ENCODE measurements around the gene BBX.
"Not testable (repeated sequence)": the region's sequence is repeated elsewhere in the genome, so short reads cannot be mapped to it uniquely, and the experiment has no call there.

BBX gene

DNA sequence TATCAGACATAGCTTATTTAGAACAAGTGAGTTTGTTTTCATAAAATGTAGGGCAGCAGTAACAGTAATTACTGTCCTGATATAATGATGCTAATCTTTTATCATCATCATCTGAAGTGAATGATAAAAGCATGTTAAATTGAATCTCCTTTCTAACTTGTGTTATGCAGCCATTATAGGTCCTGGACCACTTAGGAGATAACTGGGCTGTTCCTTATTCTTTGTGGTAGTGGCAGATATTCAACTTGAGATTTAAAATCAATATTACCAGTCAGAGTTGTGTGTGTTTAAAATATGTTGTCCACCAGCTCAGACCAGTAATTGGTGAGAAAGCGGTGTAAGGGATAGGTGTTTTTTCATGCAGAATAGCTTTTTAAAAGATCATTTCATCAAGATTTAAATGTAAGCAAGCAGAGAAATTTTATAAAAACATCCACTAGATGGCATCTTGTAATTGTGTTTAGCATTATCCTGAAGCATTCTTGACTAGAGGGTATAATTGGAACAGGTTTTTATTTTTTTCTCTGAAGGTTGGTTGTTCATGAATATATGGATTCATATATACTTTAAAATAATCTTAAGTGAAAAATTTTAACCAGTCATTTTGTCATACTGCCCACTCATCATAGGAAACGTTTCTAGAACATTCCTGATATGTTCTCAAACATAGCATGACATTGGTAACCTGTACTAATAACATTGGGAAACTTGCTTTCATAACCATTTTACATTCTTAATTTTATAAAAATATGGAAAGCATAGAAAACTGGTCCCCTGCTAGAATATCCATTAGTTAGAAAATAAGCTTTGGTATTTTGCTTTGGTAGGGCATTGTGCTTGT is 153.9 kb downstream of the BBX start:
- Histone ChIP-seq H3K36me3 (replicated peaks) (no peaks in the 10 kb centered on the region), H3K27me3 (ENCODE audit: low read depth) (no peaks in the 10 kb centered on the region), H3K9me3 (no peaks in the 10 kb centered on the region), H3K4me1 (peaks cover 14% of the 10 kb centered on the region), H3K4me3 (no peak overlapping the region)
- peak in 1 of 2 experiments; percentile 35 for DNase-seq (ENCODE audit: low spot score in 2 of 2)
- in situ Hi-C loops (cut with MboI; ENCODE audit: low sequenced_read_pairs), result no loop called here

GRCh38 chr3:107679921-107680320 is 157.2 kb downstream of the BBX start:
- Histone ChIP-seq H3K4me3 (no peak overlapping the region), H3K4me1 (no peaks in the 10 kb centered on the region), H3K36me3 (replicated peaks) (no peaks in the 10 kb centered on the region), H3K27me3 (ENCODE audit: low read depth) (no peaks in the 10 kb centered on the region), H3K9me3 (no peaks in the 10 kb centered on the region)
- no peak for DNase-seq (ENCODE audit: low spot score in 2 of 2)
- in situ Hi-C loops (cut with MboI; ENCODE audit: low sequenced_read_pairs), result no loop called here

- H3K36me3 ChIP-seq (replicated peaks), result no peaks in the 10 kb centered on the region
- H3K27me3 ChIP-seq (ENCODE audit: low read depth), result no peaks in the 10 kb centered on the region
- in situ Hi-C loops (cut with MboI; ENCODE audit: low sequenced_read_pairs), result no loop called here
- H3K4me1 ChIP-seq, result 0 out of 2 replicates have a peak, but pooled peaks cover 1% of the 10 kb centered on the region
- DNase-seq (ENCODE audit: low spot score in 2 of 2), result no peak
- H3K4me3 ChIP-seq, result no peak overlapping the region
- H3K9me3 ChIP-seq, result no peaks in the 10 kb centered on the region
Measured at GRCh38 chr3:107680698-107681097, 157.9 kb downstream of the BBX start.

GRCh38 chr3:107681396-107681795 is 158.6 kb downstream of the BBX start:
- in situ Hi-C loops (cut with MboI; ENCODE audit: low sequenced_read_pairs), result no loop called here
- no peaks in the 10 kb centered on the region for H3K27me3 ChIP-seq (ENCODE audit: low read depth)

GRCh38 chr3:107682580-107682979 is 159.8 kb downstream of the BBX start:
- Histone ChIP-seq H3K9me3 (no peaks in the 10 kb centered on the region), H3K4me3 (no peak overlapping the region), H3K27me3 (ENCODE audit: low read depth) (no peaks in the 10 kb centered on the region), H3K36me3 (replicated peaks) (no peaks in the 10 kb centered on the region), H3K4me1 (0 out of 2 replicates have a peak, but pooled peaks cover 2% of the 10 kb centered on the region)
- no peak for DNase-seq (ENCODE audit: low spot score in 2 of 2)
- in situ Hi-C loops (cut with MboI; ENCODE audit: low sequenced_read_pairs), result no loop called here

More at GRCh38 chr3:107681396-107681795, 158.6 kb downstream of the BBX start:
- Histone ChIP-seq H3K36me3 (replicated peaks) (no peaks in the 10 kb centered on the region), H3K4me3 (no peak overlapping the region), H3K4me1 (0 out of 2 replicates have a peak, but pooled peaks cover 2% of the 10 kb centered on the region), H3K9me3 (no peaks in the 10 kb centered on the region)
- DNase-seq (ENCODE audit: low spot score in 2 of 2), result no peak

DNA sequence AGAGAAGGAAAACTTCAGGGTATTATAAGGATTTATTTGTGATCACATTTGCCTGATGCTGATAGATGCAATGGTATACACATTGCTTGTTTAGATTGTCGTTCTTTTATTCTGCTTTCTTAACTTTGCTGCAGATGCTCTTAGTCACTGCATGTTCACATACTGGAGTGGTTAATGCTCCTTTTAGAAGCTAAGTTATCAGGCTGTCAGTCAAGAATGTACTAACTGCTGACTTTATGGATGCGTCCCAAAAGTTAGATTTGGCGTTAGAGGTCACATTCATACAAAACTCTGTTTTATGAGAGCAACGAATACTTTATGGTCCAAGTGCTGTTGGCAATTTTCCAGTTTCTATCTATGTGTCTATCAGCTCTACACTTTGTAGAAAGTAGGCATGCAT is 160.7 kb downstream of the BBX start:
- Histone ChIP-seq H3K9me3 (no peaks in the 10 kb centered on the region), H3K4me1 (0 out of 2 replicates have a peak, but pooled peaks cover 2% of the 10 kb centered on the region), H3K36me3 (replicated peaks) (no peaks in the 10 kb centered on the region), H3K4me3 (no peak overlapping the region), H3K27me3 (ENCODE audit: low read depth) (no peaks in the 10 kb centered on the region)
- in situ Hi-C loops (cut with MboI; ENCODE audit: low sequenced_read_pairs), result no loop called here
- no peak for DNase-seq (ENCODE audit: low spot score in 2 of 2)

DNA sequence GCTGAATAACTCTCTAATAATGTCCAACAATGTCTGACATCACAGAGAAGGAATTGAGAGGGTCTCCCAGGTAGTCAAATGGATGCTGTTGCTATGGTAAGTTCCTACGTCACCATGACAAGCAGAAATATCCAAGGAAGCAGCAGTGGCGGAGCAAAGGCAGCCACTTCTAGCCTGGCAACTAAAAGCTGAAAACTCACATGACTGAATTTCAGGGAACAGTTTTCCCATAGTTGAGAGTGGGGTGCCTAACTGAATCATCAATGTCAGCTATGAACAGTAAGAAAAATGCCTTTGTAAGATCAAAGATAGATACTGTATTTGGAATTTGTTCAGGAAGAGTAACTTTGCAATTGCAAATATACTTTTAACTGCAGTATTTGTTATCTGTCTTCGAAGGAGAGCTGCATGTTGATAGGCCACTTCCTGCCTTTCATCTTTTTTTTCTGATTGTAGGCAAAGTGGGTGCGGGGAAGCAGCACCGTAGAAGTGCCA is 161.7 kb downstream of the BBX start:
- DNase-seq (ENCODE audit: low spot score in 2 of 2), result no peak
- H3K27me3 ChIP-seq (ENCODE audit: low read depth), result no peaks in the 10 kb centered on the region
- in situ Hi-C loops (cut with MboI; ENCODE audit: low sequenced_read_pairs), result no loop called here
- no peaks in the 10 kb centered on the region for H3K9me3 ChIP-seq
- H3K4me3 ChIP-seq, result no peak overlapping the region
- H3K4me1 ChIP-seq, result 0 out of 2 replicates have a peak, but pooled peaks cover 2% of the 10 kb centered on the region
- no peaks in the 10 kb centered on the region for H3K36me3 ChIP-seq (replicated peaks)

- H3K9me3 ChIP-seq, result no peaks in the 10 kb centered on the region
- in situ Hi-C loops (cut with MboI; ENCODE audit: low sequenced_read_pairs), result no loop called here
- no peak overlapping the region for H3K4me3 ChIP-seq
- 0 out of 2 replicates have a peak, but pooled peaks cover 4% of the 10 kb centered on the region for H3K4me1 ChIP-seq
- DNase-seq (ENCODE audit: low spot score in 2 of 2), result no peak
- no peaks in the 10 kb centered on the region for H3K36me3 ChIP-seq (replicated peaks)
- no peaks in the 10 kb centered on the region for H3K27me3 ChIP-seq (ENCODE audit: low read depth)
Measured at GRCh38 chr3:107685383-107685782, 162.6 kb downstream of the BBX start.

- in situ Hi-C loops (cut with MboI; ENCODE audit: low sequenced_read_pairs), result no loop called here
- H3K36me3 ChIP-seq (replicated peaks), result no peaks in the 10 kb centered on the region
Measured at GRCh38 chr3:107687056-107687581, 164.4 kb downstream of the BBX start.

GRCh38 chr3:107689355-107689754 is 166.6 kb downstream of the BBX start:
- DNase-seq (ENCODE audit: low spot score in 2 of 2), result no peak
- 0 out of 2 replicates have a peak, but pooled peaks cover 4% of the 10 kb centered on the region for H3K4me1 ChIP-seq

More at GRCh38 chr3:107687056-107687581, 164.4 kb downstream of the BBX start:
- Histone ChIP-seq H3K27me3 (ENCODE audit: low read depth) (no peaks in the 10 kb centered on the region), H3K4me1 (0 out of 2 replicates have a peak, but pooled peaks cover 4% of the 10 kb centered on the region), H3K4me3 (no peak overlapping the region), H3K9me3 (no peaks in the 10 kb centered on the region)
- no peak for DNase-seq (ENCODE audit: low spot score in 2 of 2)

GRCh38 chr3:107690522-107691138 is 167.9 kb downstream of the BBX start:
- H3K4me3 ChIP-seq, result no peak overlapping the region
- DNase-seq (ENCODE audit: low spot score in 2 of 2), result no peak
- H3K36me3 ChIP-seq (replicated peaks), result no peaks in the 10 kb centered on the region
- in situ Hi-C loops (cut with MboI; ENCODE audit: low sequenced_read_pairs), result no loop called here
- H3K4me1 ChIP-seq, result 0 out of 2 replicates have a peak, but pooled peaks cover 3% of the 10 kb centered on the region
- H3K9me3 ChIP-seq, result no peaks in the 10 kb centered on the region
- no peaks in the 10 kb centered on the region for H3K27me3 ChIP-seq (ENCODE audit: low read depth)

More at GRCh38 chr3:107689355-107689754, 166.6 kb downstream of the BBX start:
- in situ Hi-C loops (cut with MboI; ENCODE audit: low sequenced_read_pairs), result no loop called here
- no peaks in the 10 kb centered on the region for H3K36me3 ChIP-seq (replicated peaks)
- H3K27me3 ChIP-seq (ENCODE audit: low read depth), result no peaks in the 10 kb centered on the region
- H3K4me3 ChIP-seq, result no peak overlapping the region
- H3K9me3 ChIP-seq, result no peaks in the 10 kb centered on the region

- H3K4me3 ChIP-seq; H3K27me3 ChIP-seq (ENCODE audit: low read depth); in situ Hi-C loops (cut with MboI; ENCODE audit: low sequenced_read_pairs); H3K9me3 ChIP-seq; DNase-seq (ENCODE audit: low spot score in 2 of 2); H3K4me1 ChIP-seq; H3K36me3 ChIP-seq (replicated peaks): not testable (repeated sequence)
Measured at GRCh38 chr3:107691984-107692383, 169.2 kb downstream of the BBX start.

DNA sequence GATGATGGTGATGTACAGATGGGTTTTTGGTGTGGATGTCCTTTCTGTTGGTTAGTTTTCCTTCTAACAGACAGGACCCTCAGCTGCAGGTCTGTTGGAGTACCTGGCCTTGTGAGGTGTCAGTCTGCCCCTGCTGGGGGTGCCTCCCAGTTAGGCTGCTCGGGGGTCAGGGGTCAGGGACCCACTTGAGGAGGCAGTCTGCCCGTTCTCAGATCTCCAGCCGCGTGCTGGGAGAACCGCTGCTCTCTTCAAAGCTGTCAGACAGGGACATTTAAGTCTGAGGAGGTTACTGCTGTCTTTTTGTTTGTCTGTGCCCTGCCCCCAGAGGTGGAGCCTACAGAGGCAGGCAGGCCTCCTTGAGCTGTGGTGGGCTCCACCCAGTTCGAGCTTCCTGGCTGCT is 174.6 kb downstream of the BBX start:
- H3K4me1 ChIP-seq; H3K9me3 ChIP-seq; DNase-seq (ENCODE audit: low spot score in 2 of 2); H3K27me3 ChIP-seq (ENCODE audit: low read depth); in situ Hi-C loops (cut with MboI; ENCODE audit: low sequenced_read_pairs); H3K4me3 ChIP-seq; H3K36me3 ChIP-seq (replicated peaks): not testable (repeated sequence)

DNA sequence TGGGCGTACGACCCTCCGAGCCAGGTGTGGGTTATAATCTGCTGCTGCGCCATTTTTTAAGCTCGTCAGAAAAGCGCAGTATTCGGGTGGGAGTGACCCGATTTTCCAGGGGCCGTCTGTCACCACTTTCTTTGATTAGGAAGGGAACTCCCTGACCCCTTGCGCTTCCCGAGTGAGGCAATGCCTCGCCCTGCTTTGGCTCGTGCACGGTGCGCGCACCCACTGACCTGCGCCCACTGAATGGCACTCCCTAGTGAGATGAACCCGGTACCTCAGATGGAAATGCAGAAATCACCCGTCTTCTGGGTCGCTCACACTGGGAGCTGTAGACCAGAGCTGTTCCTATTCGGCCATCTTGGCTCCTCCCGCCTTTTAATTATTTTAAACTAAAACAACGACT is 175.1 kb downstream of the BBX start:
- H3K4me3 ChIP-seq; H3K27me3 ChIP-seq (ENCODE audit: low read depth); H3K36me3 ChIP-seq (replicated peaks); DNase-seq (ENCODE audit: low spot score in 2 of 2); H3K4me1 ChIP-seq; H3K9me3 ChIP-seq; in situ Hi-C loops (cut with MboI; ENCODE audit: low sequenced_read_pairs): not testable (repeated sequence)

Measured in HAP-1 (cell line).